B cell (primary cell): ENCODE data around the gene BCOR. TPM values are rescaled to one million over a fixed set of nuclear protein-coding genes. Genes with fewer than 3 reads are reported as not detected.

ENCODE experiments used
- ATAC-seq: fragments of 200-7000 bp; cut with Tn5 transposase; one replicate; pipeline ENCODE4 v1.10.0; 2021; ENCODE audit warnings: low read depth, mild to moderate bottlenecking, moderate number of reproducible peaks, moderate library complexity
- CTCF ChIA-PET: fragments of 350-600 bp; sonication (Branson Sonifier 250); formaldehyde crosslinking; loops from one replicate; lab custom pipeline; 2021; ENCODE audit warnings: antibody characterized with exemption, inconsistent platforms; lab: Charles Lee
- POLR2A ChIA-PET: fragments of 350-600 bp; sonication (Branson Sonifier 250); formaldehyde crosslinking; loops from one replicate; lab custom pipeline; 2021; ENCODE audit warnings: antibody characterized with exemption; lab: Charles Lee
- DNase-seq: peaks from one replicate; pipeline ENCODE4 v3.0.0; 2013
- H2AFZ ChIP-seq: 2 replicates; pipeline ENCODE4 v1.6.1; 2012; ENCODE audit warnings: mild to moderate bottlenecking, low read depth, low read length; ENCODE audit not compliant: insufficient read depth, poor library complexity, severe bottlenecking
- H3K27ac ChIP-seq, 2 donors: 1 replicate in 1 of 2; 2 replicates in 1 of 2; pipeline ENCODE4 v1.5.1; 2012 to 2013; ENCODE audit warnings: low read length in 2 of 2, mild to moderate bottlenecking in 2 of 2, moderate library complexity in 1 of 2
- H3K27me3 ChIP-seq, 4 experiments: fragments of 200-600 bp in 1 of 4; sonication (generic) in 1 of 4; replicated peaks in 1 of 4; 1 replicate in 2 of 4; 2 replicates in 2 of 4; pipeline versions ENCODE4 v1.6.1 to v1.7.0; 2013 to 2016; ENCODE audit warnings: low read length in 3 of 4, mild to moderate bottlenecking in 2 of 4, mixed read lengths in 1 of 4, moderate library complexity in 1 of 4; ENCODE audit not compliant: insufficient read depth in 4 of 4, control insufficient read depth in 3 of 4; ENCODE audit errors: control extremely low read depth in 1 of 4
- H3K36me3 ChIP-seq, 2 experiments: replicated peaks in 1 of 2; 1 replicate in 1 of 2; 2 replicates in 1 of 2; pipeline versions ENCODE4 v1.6.1 to v1.7.1; 2013; ENCODE audit warnings: low read length in 1 of 2; ENCODE audit not compliant: insufficient read depth in 2 of 2, control insufficient read depth in 1 of 2; ENCODE audit errors: control extremely low read depth in 1 of 2, extremely low read depth in 1 of 2
- H3K4me1 ChIP-seq, 2 donors: fragments of 200-600 bp in 1 of 2; sonication (generic) in 1 of 2; 1 replicate in 1 of 2; 2 replicates in 1 of 2; pipeline versions ENCODE4 v1.5.1 to v1.6.1; 2013 to 2017; ENCODE audit warnings: low read length in 2 of 2; ENCODE audit not compliant: control insufficient read depth in 2 of 2, insufficient read depth in 2 of 2
- H3K4me2 ChIP-seq: replicated peaks from 2 replicates; pipeline ENCODE3; 2012; ENCODE audit warnings: mild to moderate bottlenecking, low read depth, low read length; ENCODE audit not compliant: poor library complexity, severe bottlenecking
- H3K4me3 ChIP-seq, 5 experiments: fragments of 200-600 bp in 1 of 5; sonication (generic) in 1 of 5; 1 replicate in 3 of 5; 2 replicates in 2 of 5; pipeline versions ENCODE4 v1.5.1 to v1.7.0; 2011 to 2016; ENCODE audit warnings: low read length in 4 of 5, mild to moderate bottlenecking in 4 of 5, low read depth in 2 of 5, control low read depth in 1 of 5, moderate library complexity in 1 of 5; ENCODE audit not compliant: insufficient read depth in 1 of 5; ENCODE audit errors: control extremely low read depth in 1 of 5, extremely low read depth in 1 of 5
- H3K79me2 ChIP-seq: fragments of 200-600 bp; sonication (generic); one replicate; pipeline ENCODE4 v1.6.0; 2016; ENCODE audit warnings: low read length; ENCODE audit not compliant: control insufficient read depth, insufficient read depth
- H3K9ac ChIP-seq: fragments of 200-600 bp; sonication (generic); 2 replicates; pipeline ENCODE4 v1.6.1; 2017; ENCODE audit warnings: mild to moderate bottlenecking, low read length, moderate library complexity
- H3K9me3 ChIP-seq, 3 donors: one replicate each; pipeline versions ENCODE4 v1.6.1 to v1.7.1; 2013; ENCODE audit warnings: low read length in 2 of 3; ENCODE audit not compliant: control insufficient read depth in 2 of 3, insufficient read depth in 1 of 3; ENCODE audit errors: control extremely low read depth in 1 of 3
- H4K20me1 ChIP-seq: 2 replicates; pipeline ENCODE4 v1.6.0; 2012; ENCODE audit warnings: mild to moderate bottlenecking, low read length; ENCODE audit not compliant: insufficient read depth, control insufficient read depth, poor library complexity, severe bottlenecking
- H3K27ac Mint-ChIP-seq: one replicate; pipeline ENCODE4 v1.8.0; 2021; ENCODE audit warnings: mixed read lengths
- H3K27me3 Mint-ChIP-seq: one replicate; pipeline ENCODE4 v1.8.0; 2021; ENCODE audit warnings: mixed read lengths
- H3K4me1 Mint-ChIP-seq: one replicate; pipeline ENCODE4 v1.8.0; 2021; ENCODE audit warnings: mixed read lengths
- H3K4me3 Mint-ChIP-seq: one replicate; pipeline ENCODE4 v1.8.0; 2021; ENCODE audit warnings: mixed read lengths
- H3K9me3 Mint-ChIP-seq: one replicate; pipeline ENCODE4 v1.8.0; 2022; ENCODE audit warnings: mixed read lengths; ENCODE audit not compliant: insufficient read depth
- EZH2 ChIP-seq: IDR thresholded peaks from 2 replicates; pipeline ENCODE4 v1.6.1; 2012; ENCODE audit warnings: borderline replicate concordance, low read depth, mild to moderate bottlenecking, moderate library complexity, low read length; ENCODE audit not compliant: insufficient read depth, poor library complexity, severe bottlenecking
- WGBS: methylation state at CpG from one replicate; pipeline ENCODE4 v1.1.5; 2013; ENCODE audit warnings: missing lambda C conversion rate; ENCODE audit not compliant: insufficient coverage; 5-methylcytosine and 5-hydroxymethylcytosine counted together
- intact Hi-C: fragments of 100-400 bp; cut with micrococcal nuclease; formaldehyde crosslinking; loops from one replicate; pipeline ENCODE4 v1.10.0; 2022
- polyA plus RNA-seq: library from polyadenylated mRNA; depleted of rRNA; stranded (reverse); fragments of >200 nt; gene quantifications from 2 replicates; pipeline ENCODE4 v1.2.3, GENCODE V29; 2012
- total RNA-seq, 2 donors: library from RNA; stranded (reverse); fragments of 120-200 nt in 1 of 2; gene quantifications; 1 replicate in 1 of 2; 2 replicates in 1 of 2; pipeline versions ENCODE4 v1.2.3 to v1.2.4, GENCODE V29; 2013 to 2022
- TF ChIP-seq, protein P1 (sequence below): fragments of 200-600 bp; IDR thresholded peaks from one replicate; pipeline ENCODE4 v1.8.0; 2022; ENCODE audit warnings: antibody characterized with exemption, mild to moderate bottlenecking

Gene BCOR
- total and polyA plus RNA-seq, 2 donors (not counting 1 experiment from before 2014, with no cell fraction given), result 19.0 to 65.3 TPM

DNA sequence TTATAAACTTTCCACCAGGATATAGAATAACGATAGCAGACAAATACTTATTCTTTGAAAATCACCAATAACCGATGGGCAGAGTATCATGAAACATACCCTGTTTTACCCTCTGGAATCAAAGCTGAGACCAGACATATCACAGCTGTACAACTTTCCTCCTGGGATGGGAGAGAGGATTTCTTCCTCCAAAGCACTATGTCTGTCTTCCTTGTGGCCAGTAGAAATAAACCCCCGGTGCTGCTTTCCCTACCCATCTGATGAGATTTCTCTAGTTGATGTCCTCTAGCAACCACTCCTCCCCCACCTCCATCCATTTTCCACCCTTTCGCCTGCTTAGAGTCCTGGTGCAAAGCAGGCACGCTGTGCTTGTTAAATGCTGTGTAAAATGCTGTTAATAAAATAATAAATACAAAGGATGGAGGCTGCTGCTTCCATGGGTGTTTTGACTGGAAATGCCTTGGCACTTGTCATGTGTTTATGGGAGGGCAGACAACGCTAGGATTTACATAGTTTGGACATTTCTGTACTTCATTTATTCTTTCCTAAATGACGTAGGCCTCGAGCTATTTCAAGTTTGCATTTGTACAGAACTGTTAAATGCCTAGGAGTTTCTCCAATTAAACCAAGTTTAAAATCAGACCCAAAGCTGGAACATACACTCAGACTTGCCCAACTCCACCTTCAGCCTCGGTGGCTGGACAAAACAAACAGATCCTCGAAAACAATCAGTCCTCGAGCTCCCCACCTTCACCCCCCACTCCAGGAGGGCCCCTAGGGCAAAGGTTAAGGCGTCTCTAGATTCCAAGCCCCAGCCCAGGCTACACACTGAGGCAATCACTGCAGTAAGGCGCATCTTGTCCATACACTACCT, 10.1 kb downstream of the BCOR start:
- CTCF ChIA-PET, result no interaction called here
- Mint-ChIP-seq H3K27ac (no peak overlapping the region), H3K27me3 (no peaks in the 10 kb centered on the region), H3K9me3 (no peaks in the 10 kb centered on the region), H3K4me3 (no peak overlapping the region), H3K4me1 (peaks cover 65% of the 10 kb centered on the region)
- Histone ChIP-seq H3K4me2 (no peak overlapping the region), H3K79me2 (peaks cover 96% of the 10 kb centered on the region), H3K27ac (no peak overlapping the region), H3K4me1 (peaks cover 62 to 76% of the 10 kb centered on the region in 2 donors), H3K36me3 (no peaks in the 10 kb centered on the region), H3K9ac (no peak overlapping the region), H3K4me3 (no peak overlapping the region), H3K9me3 (no peaks in the 10 kb centered on the region), H2AFZ (no peak overlapping the region), H4K20me1 (peaks cover 95% of the 10 kb centered on the region), H3K27me3 (no peaks in the 10 kb centered on the region)
- intact Hi-C loops, result no loop called here
- TF ChIP-seq, protein P1, sequence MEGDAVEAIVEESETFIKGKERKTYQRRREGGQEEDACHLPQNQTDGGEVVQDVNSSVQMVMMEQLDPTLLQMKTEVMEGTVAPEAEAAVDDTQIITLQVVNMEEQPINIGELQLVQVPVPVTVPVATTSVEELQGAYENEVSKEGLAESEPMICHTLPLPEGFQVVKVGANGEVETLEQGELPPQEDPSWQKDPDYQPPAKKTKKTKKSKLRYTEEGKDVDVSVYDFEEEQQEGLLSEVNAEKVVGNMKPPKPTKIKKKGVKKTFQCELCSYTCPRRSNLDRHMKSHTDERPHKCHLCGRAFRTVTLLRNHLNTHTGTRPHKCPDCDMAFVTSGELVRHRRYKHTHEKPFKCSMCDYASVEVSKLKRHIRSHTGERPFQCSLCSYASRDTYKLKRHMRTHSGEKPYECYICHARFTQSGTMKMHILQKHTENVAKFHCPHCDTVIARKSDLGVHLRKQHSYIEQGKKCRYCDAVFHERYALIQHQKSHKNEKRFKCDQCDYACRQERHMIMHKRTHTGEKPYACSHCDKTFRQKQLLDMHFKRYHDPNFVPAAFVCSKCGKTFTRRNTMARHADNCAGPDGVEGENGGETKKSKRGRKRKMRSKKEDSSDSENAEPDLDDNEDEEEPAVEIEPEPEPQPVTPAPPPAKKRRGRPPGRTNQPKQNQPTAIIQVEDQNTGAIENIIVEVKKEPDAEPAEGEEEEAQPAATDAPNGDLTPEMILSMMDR, result no peak
- TF ChIP-seq EZH2, result no peak
- POLR2A ChIA-PET, result interaction anchor here (0.9 kb wide), 1 partner anchor 15 kb away, joined by 3 read pairs; no protein-coding TSS in a partner anchor
- DNase-seq, result no peak
- ATAC-seq, result no peak
- 82% methylated on average over 3 of the region's 13 CpGs for WGBS
